GM12865 (cell line): ENCODE data around the gene FEV.

Experiments
- DNase-seq: peaks from one replicate; pipeline ENCODE4 v3.0.0; 2010; ENCODE audit warnings: low read depth
- H3K4me3 ChIP-seq: 2 replicates; pipeline ENCODE4 v1.5.1; 2011; ENCODE audit warnings: mild to moderate bottlenecking, low read depth, low read length, control low read depth
- CTCF ChIP-seq: IDR thresholded peaks from 2 replicates; pipeline ENCODE4 v1.5.1; 2011; ENCODE audit warnings: low read length, control low read depth, low read depth, inconsistent platforms; ENCODE audit not compliant: insufficient read depth; ENCODE audit errors: missing control alignments

FEV gene

GRCh38 chr2:219017201-219017931, 32.4 kb upstream of the FEV start:
- H3K4me3 ChIP-seq, result no peak overlapping the region
- no peak for TF ChIP-seq CTCF
- DNase-seq, result no peak

- TF ChIP-seq CTCF, result no peak
- no peak overlapping the region for H3K4me3 ChIP-seq
- DNase-seq, result no peak
Measured at GRCh38 chr2:219016721-219017120, 31.7 kb upstream of the FEV start.

- TF ChIP-seq CTCF, result no peak
- DNase-seq, result no peak
- H3K4me3 ChIP-seq, result no peak overlapping the region
Measured at GRCh38 chr2:219010873-219011272, 25.9 kb upstream of the FEV start.

- no peak overlapping the region for H3K4me3 ChIP-seq
- peak; percentile 58 for TF ChIP-seq CTCF
- DNase-seq, result peak; percentile 36
Measured at GRCh38 chr2:219010162-219010756, 25.3 kb upstream of the FEV start.

- no peak for TF ChIP-seq CTCF
- H3K4me3 ChIP-seq, result no peak overlapping the region
- no peak for DNase-seq
Measured at GRCh38 chr2:219009294-219009693, 24.3 kb upstream of the FEV start.

GRCh38 chr2:219003979-219004378, 19.0 kb upstream of the FEV start:
- no peak for DNase-seq
- no peak overlapping the region for H3K4me3 ChIP-seq
- TF ChIP-seq CTCF, result no peak

GRCh38 chr2:219003267-219003634, 18.3 kb upstream of the FEV start:
- no peak for TF ChIP-seq CTCF
- DNase-seq, result no peak
- no peak overlapping the region for H3K4me3 ChIP-seq
